Muscle of arm (tissue), 12 donors: ENCODE data around the gene DCAF4. TPM values are rescaled to one million over a fixed set of nuclear protein-coding genes. Genes with fewer than 3 reads are reported as not detected.
A peak's percentile ranks its signal among the peaks of the same experiment; 100 is the strongest.

Experiments used
- DNase-seq: peaks from one replicate; pipeline ENCODE4 v3.0.0-alpha.2; 2013
- polyA plus RNA-seq, 12 donors: library from polyadenylated mRNA; unstranded; fragments of 120-200 nt; gene quantifications; one replicate each; pipeline ENCODE4 v1.2.1, GENCODE V29; 2013; ENCODE audit not compliant: insufficient read length in 12 of 12

The DCAF4 gene
- polyA plus RNA-seq, 12 donors, result 7.7 to 16.1 (median 11.2) TPM; not detected in 1

DNA sequence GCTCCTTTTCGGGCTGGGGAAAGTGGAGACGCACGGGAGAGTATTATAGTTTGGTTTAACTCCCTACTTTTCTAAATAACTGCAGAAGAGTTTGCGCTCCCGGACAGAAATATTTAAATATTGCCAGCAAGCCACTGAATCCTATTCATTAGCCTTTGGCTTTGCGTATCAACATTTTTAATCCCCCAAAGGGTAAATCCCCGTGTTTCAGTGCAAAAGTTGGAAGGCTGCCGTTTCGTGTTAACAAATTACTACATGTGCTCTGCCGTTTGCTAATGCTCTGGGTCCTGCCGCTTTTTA is 32.0 kb upstream of the DCAF4 start:
- DNase-seq, result no peak

DNA sequence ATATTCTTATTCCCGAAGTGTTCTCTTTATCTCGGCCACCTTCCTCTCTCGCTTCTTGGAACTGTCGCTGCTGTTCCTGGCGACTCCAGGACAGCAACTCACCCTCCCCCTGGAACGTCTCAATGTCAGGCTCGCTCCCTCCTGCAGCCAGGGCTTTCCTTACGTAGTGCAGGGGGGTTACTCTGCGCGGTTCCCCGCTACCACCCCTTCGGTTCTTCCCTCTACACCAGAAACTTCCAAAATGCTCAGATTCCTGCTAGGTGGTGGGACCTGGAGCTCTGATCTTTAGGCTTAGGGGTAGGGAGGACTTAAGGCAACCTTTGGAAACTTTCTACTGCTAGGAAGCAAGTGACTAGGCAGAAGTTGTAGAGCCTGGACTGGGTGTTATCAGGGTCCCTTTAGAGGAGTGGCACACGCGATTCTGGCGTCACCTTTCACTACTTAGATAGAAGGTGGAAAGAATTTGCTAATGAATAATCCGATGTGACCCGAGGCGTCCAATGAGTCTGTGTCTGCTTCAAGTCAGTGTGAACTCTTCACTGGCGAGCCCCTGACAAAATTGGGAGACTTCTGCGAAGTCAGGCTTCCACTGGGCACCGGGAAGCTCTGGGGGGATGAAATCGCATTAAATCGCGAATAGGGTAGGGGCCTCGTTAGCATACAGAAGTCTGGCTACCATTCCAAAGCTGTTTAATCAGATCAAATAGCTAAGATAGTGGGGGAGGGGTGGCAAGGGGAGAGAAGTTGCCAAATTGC is 31.5 kb upstream of the DCAF4 start:
- DNase-seq, result no peak

DNA sequence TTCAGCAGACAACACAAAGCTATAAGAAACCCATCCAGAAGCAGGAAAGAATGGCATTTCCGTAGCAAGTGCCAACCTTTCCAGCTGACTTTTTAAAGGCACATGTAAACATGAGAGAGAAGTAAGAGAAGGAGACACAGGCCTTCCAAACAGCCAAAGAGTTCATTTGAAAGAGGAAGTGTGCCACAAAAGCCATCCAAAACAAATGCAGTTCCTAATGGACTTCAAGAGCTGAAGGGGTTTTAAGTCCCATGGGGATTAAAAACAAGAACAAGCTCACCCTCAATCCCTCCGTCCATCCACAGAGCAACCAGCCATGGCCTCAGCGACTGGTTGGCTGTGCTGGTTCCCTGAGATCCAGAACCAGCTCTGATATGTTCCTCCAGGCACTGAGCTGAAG is 27.8 kb upstream of the DCAF4 start:
- no peak for DNase-seq

DNA sequence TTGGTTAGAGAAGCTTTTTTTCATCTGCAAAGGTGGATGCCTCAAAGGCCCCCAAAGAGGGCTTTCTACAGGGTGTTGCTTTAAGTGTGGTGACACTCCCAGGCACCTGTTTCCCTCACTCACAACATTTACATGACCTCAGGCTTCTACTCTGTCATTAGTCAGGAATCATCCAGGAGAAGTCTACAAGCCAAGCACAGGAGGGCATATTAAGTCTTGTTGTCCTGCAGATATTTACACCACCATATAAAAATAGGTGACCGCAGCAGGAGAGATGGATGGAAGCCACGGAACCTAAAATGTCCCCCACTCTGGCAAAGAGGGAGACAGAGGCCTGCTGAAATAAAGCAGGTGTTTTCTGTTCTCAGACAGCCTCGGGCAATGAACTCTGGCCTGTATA is 24.9 kb upstream of the DCAF4 start:
- no peak for DNase-seq

DNA sequence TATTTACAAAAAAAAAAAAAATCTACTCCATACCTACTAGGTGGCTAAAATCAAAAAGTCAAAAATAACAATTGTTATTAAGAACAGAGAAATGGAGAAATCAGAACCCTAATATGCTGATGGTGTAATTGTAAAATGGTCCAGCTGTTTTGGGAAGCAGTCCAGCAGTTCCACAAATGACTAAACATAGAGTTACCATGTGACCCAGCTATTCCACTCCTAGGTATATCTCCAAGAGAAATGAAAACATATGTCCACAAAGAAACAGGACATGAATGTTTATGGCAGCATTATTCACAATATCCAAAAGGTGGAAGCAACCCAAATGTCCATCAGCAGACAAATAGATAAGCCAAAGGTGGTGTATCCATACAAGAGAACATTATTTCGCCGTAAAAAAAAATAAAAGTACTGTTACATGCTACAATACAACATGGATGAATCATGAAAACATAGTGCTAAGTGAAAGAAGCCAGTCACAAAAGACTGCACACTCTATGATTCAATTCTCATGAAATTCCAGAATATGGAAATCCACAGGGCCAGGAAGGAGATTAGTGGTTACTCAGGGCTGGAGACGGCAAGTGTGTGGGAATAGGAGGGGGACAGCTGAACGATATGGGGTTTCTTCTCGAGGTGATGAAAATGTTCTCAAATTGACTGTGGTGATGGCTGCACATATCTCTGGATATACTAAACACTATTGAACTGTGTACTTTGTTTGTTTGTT is 23.3 kb upstream of the DCAF4 start:
- DNase-seq, result no peak

DNA sequence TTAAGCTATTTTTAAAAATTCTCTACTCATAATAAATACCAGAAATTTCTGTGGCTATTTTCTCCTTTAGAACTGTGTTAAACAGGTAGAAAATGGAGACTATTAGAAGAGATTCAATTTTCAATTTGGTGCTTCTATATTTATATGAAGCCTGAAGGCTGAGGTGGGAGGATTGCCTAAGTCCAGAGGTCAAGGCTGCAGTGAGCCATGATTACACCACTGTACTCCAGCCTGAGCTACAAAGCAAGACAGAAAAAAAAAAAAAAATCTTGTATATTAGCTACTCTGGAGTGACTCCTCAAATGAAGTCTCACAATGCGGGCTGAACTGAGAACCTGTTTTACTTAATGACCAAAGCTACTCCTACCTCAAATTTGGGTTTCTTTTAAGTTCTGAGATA is 22.5 kb upstream of the DCAF4 start:
- no peak for DNase-seq

DNA sequence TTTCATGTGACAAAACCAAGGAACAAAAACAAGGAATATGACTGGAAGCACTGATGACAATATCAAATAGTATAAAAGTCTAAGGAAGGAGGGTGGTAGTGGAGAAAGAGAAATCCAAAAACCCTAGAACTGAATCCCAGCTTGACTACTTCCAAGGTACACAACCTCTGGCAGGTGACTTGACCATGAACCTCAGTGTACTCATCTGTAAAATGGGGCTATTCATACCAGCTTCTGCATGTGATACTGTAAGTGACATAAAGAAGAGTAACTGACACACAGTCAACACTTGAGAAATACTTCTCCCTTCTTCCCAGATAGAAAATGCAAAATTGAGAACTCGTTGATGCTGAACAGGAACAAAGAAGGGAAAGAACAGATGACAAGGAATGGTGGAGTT is 22.0 kb upstream of the DCAF4 start:
- DNase-seq, result no peak

DNA sequence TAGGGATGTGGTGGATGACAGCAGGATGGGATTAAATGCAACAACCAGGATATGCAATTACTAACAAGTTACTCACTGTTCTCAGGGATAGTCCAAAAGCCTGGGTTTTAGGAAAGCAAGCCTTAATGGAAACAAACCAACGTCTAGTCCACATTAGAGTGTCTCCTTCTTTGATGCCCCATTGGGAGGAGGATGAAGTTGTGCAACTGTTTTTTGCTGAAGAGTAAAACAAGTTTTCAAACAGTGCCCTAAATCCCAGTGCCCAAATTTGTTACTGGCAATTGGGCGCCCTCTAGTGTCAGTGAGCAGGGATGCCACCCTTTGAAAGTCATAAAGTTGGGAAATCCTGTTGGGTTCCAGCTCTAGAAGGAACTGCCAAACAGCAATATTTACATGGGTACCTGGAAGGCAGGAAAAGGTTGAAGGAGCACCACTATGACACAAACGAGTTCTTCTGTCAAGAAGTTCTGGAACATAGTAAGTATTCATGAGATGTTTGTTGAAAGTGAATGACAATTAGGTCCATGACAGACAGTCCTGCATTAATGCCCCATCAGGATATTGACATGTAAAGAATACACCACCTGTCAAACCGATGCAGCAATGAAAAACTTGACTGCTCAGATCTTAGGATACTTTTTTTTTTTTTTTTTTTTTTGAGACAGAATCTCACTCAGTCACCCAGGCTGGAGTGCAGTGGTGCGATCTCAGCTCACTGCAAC is 21.3 kb upstream of the DCAF4 start:
- peak; percentile 73 for DNase-seq

DNA sequence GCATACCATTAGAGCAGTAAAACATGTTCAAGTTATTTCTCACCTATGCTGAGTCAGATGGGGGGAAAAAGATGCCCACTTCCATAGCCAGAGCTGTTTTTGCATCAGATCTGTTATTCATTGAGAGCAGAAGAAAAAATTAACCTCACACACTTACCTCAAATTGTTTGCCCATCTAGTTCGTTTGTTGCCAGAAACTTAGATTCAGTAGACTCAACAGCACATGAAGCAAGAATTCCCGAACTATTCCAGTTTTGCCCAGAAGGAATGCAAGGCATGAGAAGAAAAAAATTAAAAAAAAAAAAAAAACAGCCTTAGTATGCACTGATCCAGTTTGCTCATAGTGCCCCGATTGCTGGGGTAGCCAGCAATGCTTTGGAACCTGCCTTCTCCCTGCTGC is 19.9 kb upstream of the DCAF4 start:
- no peak for DNase-seq

DNA sequence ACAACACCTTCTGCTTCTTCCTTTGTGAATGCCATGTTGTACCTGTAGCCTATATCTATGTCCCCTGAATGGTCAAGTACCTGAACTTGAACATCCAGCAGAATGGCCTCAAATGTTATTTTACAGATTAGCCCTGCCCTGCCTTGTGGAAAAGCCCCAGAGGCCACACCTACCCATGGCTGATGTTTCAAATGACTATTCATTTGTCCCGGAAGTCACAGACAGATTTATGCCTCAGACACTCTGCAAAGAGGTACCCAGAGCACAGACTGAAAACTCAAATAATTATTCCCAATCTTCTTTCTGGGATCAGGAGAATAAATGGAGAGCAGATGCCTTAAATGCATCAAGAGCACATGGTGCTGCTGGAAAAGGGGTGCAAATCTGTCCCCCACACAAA is 19.4 kb upstream of the DCAF4 start:
- no peak for DNase-seq

DNA sequence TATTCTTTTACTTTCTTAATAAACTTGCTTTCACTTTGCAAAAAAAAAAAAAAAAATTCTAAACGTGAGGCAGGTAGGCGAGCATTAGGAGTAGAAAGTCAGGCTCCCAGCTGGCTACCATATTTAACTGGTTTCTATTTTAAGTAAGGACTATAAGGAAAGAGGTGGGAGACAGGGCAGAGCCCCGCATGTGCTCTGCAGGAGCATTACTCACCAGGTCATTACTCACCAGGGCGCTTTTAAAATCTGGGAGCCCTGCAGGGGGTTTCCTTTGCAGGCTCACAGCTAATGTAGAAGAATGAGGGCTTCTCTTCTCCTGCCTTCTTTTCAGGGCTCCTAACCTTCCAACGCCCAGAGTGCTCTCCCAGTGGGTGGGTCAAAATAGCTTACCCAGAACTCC is 18.4 kb upstream of the DCAF4 start:
- DNase-seq, result no peak

DNA sequence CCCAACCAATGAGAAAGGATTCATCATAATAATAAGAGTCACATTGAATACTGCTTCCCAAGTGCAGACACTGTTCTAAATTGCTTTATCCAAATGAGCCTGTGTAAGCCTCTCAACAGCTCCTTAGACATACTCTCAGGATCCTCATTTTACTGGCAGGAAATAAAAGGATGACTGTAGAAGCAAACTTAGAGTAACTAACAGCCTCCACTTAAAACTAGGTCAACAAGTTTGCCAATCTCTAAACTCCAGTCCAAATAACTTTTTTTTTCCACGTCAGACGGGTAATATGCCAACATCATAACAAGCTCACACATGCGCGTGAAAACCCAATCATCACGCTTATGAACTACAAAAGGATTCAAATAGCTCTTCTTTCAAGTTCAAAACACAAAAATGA is 17.1 kb upstream of the DCAF4 start:
- no peak for DNase-seq

DNA sequence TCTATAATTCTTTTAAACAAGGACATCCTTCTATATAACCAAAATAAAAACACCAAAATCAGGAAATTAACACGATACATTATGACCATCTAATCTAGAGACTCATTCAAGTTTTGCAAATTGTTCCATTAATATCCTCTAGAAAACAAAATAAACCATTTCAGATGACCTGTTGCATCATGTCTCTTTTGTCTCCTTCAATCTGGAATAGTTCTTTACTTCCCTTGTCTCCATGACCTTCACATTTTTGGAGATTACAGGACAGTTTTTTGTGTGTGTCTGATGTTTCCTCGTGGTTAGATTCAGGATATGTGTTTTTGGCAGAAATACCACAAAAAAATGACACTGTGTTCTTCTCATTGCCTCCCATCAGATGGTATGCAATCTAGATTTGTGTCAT is 12.5 kb upstream of the DCAF4 start:
- no peak for DNase-seq

DNA sequence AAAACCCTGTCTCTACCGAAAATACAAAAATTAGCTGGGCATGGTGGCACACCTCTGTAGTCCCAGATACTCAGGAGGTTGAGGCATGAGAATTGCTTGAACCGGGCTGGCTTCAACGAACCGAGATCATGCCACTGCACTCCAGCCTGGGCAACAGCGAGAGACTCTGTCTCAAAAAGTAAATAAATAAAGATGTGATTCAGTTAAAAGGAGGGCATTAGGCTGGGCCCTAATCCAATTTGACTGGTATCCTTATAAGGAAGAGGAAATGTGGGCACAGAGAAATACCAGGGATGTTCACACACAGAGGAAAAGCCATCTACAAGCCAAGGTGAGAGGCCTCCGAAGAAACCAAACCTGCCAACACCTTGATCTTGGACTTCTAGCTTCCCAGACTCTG is 10.1 kb upstream of the DCAF4 start:
- no peak for DNase-seq

DNA sequence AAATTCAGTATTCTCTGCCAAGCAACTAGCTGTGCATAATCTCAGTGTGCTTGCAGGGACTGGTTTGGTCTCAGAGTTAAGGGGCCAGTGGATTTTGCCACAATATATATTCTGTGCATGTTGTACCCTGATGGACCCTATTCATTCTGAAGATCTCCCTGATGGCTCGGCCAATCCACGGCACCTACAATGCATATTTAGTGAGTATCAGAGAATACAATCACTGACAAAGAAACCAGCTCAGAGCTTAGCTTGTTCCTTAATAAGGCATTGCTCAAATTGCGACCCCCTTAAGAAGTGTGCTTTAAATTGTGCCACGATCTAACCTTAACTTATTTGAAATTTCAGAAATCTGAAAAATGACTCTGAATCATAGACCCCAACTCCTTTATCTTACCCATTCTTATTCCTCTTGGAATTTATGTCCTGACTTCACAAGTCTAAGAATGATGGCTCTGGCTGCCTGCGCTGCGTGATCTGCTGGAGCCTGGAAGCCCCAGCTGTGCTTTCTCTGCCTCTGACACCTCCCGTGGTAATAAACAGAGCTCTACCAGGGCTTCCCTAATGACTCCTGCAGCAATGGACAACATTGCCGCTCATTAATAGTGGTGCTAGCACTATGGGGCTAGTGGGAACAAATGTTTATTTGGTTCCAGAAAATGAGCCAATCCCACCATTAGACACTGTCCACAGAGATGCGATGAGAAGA is 9.0 kb upstream of the DCAF4 start:
- no peak for DNase-seq

DNA sequence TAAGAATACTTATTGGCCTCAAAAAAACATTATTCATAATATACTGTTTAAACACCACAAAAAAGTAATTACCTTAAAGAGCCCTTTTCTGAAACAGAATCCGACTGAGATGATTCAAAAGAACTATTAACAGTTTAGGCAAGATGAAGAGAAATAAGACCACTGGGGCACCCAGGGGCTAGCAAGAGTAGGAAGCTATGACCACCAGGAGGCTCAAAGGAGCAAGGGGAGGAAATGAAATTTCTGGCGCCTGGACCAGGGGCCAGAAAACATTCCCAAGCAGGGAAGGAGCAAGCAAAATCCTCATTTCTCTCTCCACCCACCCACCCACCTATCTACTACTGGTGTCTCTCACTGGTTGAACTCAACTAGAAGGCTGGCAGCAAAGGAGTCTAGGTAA is 6.3 kb upstream of the DCAF4 start:
- DNase-seq, result no peak

DNA sequence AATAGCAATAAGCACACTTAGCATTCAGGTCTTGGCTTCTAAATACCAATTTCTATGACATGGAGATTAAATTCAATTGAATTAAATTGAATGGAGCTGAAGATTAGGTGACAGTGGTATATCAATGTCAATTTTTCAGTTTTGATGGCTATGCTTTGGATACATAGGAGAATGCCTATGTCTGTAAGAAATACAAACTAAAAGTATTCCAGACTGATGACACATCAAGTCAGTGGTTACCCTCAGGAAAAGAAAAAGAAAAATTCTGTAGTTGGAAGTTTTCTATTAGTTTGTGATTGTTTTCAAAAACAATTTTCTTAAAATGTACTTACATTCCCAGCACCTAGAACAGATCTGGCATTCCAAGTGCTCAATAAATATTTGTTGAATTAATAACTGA is 4.9 kb upstream of the DCAF4 start:
- DNase-seq, result no peak

DNA sequence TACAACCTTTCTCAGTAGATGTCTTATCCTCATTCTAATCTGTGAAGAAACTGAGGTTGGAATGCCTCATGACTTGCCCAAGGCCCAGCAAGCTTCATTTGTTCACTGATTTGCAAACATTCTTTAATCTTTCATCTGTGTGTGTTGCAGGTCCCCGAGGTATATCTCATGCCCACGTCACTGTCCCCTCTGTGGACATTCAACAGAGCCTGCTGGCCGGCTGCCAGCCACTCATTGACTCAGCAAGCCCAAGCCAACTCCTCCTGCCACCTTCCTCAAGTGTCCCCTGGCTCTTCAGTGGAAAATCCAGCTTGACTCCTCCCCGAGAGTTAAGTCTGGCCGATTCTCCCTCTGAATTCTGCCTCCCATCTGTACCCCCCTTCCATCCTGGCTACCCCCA is 1.9 kb upstream of the DCAF4 start:
- no peak for DNase-seq

DNA sequence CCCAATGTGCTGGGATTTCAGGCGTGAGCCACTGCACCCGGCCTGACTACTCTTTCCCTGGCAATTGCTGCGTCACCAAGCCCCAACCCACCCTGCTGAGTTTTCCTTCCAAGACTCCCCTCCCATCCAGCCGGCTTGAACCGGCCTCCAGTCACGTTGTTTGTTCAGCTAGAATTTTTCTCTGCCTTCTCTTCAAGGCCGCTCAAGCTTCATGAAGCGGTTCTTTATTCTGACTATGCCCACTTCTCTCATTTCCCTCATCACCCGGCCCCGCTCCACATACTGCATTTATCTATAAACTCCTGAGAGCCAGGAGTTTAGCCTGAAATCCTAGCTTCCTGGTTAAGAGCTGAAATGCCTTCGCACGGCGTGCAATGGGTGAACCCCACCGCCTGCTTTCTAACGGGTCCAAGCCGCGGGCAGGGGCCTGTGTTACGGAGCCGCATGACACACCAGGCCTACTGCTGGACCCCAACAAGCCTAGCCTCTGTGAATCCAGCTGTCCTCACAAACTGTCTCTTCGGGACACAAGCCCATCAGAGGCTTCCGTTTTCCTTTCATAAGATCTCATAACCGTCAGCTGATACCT is 999 bp upstream of the DCAF4 start:
- DNase-seq, result no peak

DNA sequence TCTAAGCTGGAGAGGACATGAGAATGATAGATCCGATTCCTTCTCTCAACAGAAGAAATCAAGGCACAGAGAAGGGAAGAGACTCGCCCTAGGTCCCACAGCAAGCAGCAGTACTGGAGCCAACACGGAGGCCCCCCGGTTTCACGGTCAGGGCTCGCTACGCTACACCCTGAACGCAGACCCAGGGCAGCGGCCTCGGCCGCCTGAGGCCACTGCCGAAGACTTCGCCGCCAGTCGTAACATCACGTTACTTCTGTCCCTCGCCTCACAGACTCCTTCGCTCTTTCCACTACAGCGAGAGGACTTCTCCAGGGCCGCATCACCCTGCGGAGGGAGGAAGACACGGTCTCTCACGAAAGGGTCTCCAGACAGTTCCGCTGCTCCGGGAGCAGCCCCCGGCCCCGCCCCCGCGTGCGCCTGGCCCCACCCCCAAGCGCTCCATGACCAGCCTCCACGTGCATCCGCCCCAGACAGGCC is 411 bp upstream of the DCAF4 start:
- DNase-seq, result no peak

DNA sequence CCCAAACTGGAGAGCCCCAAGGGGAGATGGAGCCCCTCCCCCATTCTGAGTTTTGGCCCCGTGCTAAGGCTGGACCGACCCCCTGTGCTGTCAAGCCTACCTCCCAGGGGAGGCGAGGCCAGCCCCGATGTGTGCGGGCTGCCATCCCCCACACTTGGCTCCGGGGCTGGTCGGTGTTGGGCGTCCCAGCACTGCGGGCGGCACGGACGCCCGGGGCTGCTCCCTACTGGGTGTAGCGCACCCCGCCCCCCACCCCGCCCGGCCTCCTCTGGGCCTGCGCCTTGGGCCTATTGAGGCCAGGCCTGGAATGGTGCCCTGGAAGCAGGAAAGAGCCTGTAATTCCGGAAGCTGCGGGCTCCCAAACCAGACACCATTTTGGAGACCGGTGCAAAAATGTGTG is 2.6 kb downstream of the DCAF4 start:
- DNase-seq, result no peak
